T-cell (primary cell): ENCODE measurements around the gene ULK4. TPM values are rescaled to one million over a fixed set of nuclear protein-coding genes. Genes with fewer than 3 reads are reported as not detected.
"Not testable (repeated sequence)": the region's sequence is repeated elsewhere in the genome, so short reads cannot be mapped to it uniquely, and the experiment has no call there.

ENCODE experiments used
- ATAC-seq, 4 experiments: fragments of 200-7000 bp in 3 of 4; fragments of 150-1000 bp in 1 of 4; cut with Tn5 transposase; replicated peaks in 1 of 4; 1 replicate in 3 of 4; 2 replicates in 1 of 4; pipeline ENCODE4 v1.10.0; 2021; ENCODE audit warnings: moderate library complexity in 3 of 4, mild to moderate bottlenecking in 2 of 4, moderate number of reproducible peaks in 1 of 4
- CTCF ChIA-PET, 2 donors: fragments of 300-600 bp; sonication (Branson Sonifier 250); formaldehyde crosslinking; loops; one replicate each; lab custom pipeline; 2022; ENCODE audit warnings: antibody characterized with exemption in 2 of 2; lab: Charles Lee
- POLR2A ChIA-PET, 2 donors: fragments of 300-600 bp; sonication (Branson Sonifier 250); formaldehyde crosslinking; loops; one replicate each; lab custom pipeline; 2022; ENCODE audit warnings: antibody characterized with exemption in 2 of 2; lab: Charles Lee
- DNase-seq, 35 experiments: peaks; one replicate each; pipeline versions ENCODE4 v3.0.0 to v3.0.0-alpha.2; 2013 to 2023
- H3K27ac ChIP-seq: one replicate; pipeline ENCODE4 v1.5.1; 2013; ENCODE audit warnings: low read length
- H3K27me3 ChIP-seq, 2 experiments: replicated peaks in 1 of 2; 1 replicate in 1 of 2; 2 replicates in 1 of 2; pipeline versions ENCODE4 v1.6.1 to v1.7.0; 2013; ENCODE audit warnings: low read length in 1 of 2, mixed read lengths in 1 of 2; ENCODE audit not compliant: control insufficient read depth in 2 of 2, insufficient read depth in 2 of 2; ENCODE audit errors: extremely low read depth in 1 of 2
- H3K36me3 ChIP-seq, 2 donors: 1 replicate in 1 of 2; 2 replicates in 1 of 2; pipeline versions ENCODE4 v1.6.1 to v1.7.0; 2013; ENCODE audit warnings: low read length in 1 of 2; ENCODE audit not compliant: control insufficient read depth in 2 of 2, insufficient read depth in 1 of 2; ENCODE audit errors: extremely low read depth in 1 of 2
- H3K4me1 ChIP-seq, 2 experiments: 1 replicate in 1 of 2; 2 replicates in 1 of 2; pipeline versions ENCODE4 v1.6.1 to v1.7.0; 2013; ENCODE audit warnings: low read length in 2 of 2, mixed read lengths in 1 of 2; ENCODE audit not compliant: insufficient read depth in 2 of 2, control insufficient read depth in 1 of 2; ENCODE audit errors: extremely low read depth in 1 of 2
- H3K4me3 ChIP-seq, 2 donors: 1 replicate in 1 of 2; 2 replicates in 1 of 2; pipeline versions ENCODE4 v1.5.1 to v1.7.0; 2013; ENCODE audit warnings: mild to moderate bottlenecking in 2 of 2, low read length in 1 of 2, moderate library complexity in 1 of 2; ENCODE audit not compliant: control insufficient read depth in 1 of 2; ENCODE audit errors: extremely low read depth in 1 of 2
- H3K9me3 ChIP-seq: 2 replicates; pipeline ENCODE4 v1.7.0; 2013
- H3K27ac Mint-ChIP-seq, 2 donors: one replicate each; pipeline ENCODE4 v1.8.0; 2020 to 2021; ENCODE audit warnings: mild to moderate bottlenecking in 2 of 2, mixed read lengths in 2 of 2
- H3K27me3 Mint-ChIP-seq, 2 donors: one replicate each; pipeline ENCODE4 v1.8.0; 2021 to 2022; ENCODE audit warnings: mixed read lengths in 2 of 2
- H3K36me3 Mint-ChIP-seq: one replicate; pipeline ENCODE4 v1.8.0; 2021; ENCODE audit warnings: mixed read lengths
- H3K4me1 Mint-ChIP-seq, 3 donors: one replicate each; pipeline ENCODE4 v1.8.0; 2020 to 2022; ENCODE audit warnings: mixed read lengths in 3 of 3, mild to moderate bottlenecking in 1 of 3
- H3K4me3 Mint-ChIP-seq, 3 donors: one replicate each; pipeline ENCODE4 v1.8.0; 2020 to 2022; ENCODE audit warnings: mild to moderate bottlenecking in 3 of 3, mixed read lengths in 3 of 3, moderate library complexity in 3 of 3
- H3K9me3 Mint-ChIP-seq, 3 donors: one replicate each; pipeline ENCODE4 v1.8.0; 2020 to 2022; ENCODE audit warnings: mixed read lengths in 3 of 3
- WGBS: methylation state at CpG from one replicate; pipeline ENCODE4 v1.1.5; 2013; ENCODE audit warnings: missing lambda C conversion rate; ENCODE audit not compliant: insufficient coverage; 5-methylcytosine and 5-hydroxymethylcytosine counted together
- total RNA-seq, 35 experiments: library from RNA in 6 of 35; stranded (reverse) in 6 of 35; fragments of 120-200 nt in 1 of 35; gene quantifications; one replicate each; pipeline versions ENCODE4 v1.2.1 to v1.2.4 and lab custom pipeline; 2013 to 2026

Gene ULK4
- total RNA-seq, 5 donors from 2014 or later (not counting 1 experiment from before 2014, with no cell fraction given) = 17.5 to 28.2 (median 19.7) TPM

DNA sequence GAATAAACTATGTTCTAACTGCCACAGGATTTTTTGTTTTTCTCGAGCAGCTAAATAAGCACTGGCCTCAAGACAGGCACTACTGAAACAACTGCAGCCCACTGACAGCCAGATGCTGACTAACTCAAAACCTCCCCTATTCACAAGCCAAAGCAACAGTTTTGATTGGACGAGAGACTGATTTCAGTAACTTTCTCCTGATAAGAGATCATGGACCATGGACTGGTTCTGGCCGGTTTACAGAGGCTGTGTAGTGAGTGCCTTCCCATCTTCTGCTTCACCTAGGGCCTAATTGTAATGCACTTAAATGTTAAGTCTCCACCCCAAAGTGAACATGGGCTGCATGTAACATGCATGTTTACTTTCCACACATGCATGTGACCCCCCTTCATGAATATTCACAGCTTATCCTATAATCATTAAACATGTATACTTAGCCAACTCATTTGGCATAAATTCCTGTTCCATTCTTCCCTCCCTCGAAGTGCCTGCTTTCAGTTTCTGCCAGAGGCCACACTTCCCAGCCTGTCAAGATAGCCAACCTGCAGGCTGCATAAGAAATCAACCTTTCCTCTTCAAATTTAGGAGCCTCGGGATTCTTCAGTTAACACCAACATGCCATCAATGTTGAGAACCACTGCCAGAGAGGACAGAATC is 108.2 kb downstream of the ULK4 start:
- Histone ChIP-seq H3K4me3 (no peak overlapping the region), H3K27me3 (no peaks in the 10 kb centered on the region), H3K36me3 (no peaks in the 10 kb centered on the region), H3K4me1 (no peaks in the 10 kb centered on the region), H3K27ac (no peak overlapping the region), H3K9me3 (no peaks in the 10 kb centered on the region)
- ChIA-PET CTCF (no interaction called here), POLR2A (no interaction called here)
- ATAC-seq (no peak), DNase-seq (no peak)
- Mint-ChIP-seq H3K27ac (no peak overlapping the region), H3K36me3 (peaks cover 38% of the 10 kb centered on the region), H3K9me3 (no peaks in the 10 kb centered on the region), H3K27me3 (no peaks in the 10 kb centered on the region), H3K4me1 (peaks cover 0 to 8% (median 2%) of the 10 kb centered on the region in 3 donors), H3K4me3 (no peak overlapping the region)
- WGBS = 86% methylated on average over 5 of the region's 5 CpGs

DNA sequence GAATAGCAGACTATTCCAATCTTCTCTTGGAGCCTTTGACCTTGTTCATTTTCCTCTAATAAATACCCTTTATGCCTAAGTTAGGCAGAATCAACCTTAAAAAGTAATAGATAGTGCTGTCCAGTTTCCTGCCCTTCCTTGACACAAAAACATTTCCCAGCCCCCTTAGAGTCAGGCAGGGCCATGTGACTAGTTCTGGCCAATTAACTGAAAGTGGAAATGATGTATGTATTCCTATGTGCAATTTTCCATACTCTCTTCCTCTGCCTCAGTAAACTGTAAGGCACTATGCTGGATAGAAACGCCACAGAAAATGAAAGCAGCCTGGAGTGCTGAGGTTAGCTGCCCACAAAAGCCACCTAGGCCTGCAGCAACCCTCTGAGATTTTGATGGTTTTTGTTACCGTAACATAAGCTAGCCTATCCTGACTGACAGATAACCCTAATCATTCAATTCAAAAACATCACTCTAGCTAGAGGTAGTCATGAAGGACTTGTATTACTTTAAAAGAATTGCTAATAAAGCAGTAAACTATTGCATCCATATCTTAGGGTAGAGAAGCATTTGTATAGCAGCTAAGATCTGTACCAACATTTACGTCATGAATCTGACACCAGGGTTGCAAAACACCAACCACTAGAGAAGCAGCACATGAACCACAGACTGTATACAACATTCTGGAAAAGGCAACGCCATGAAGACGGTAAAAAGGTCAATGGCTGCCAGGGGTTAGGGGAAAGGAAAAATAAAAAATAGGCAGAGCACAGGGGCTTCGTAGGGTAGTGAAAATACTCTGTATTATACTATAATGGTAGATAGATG is 112.9 kb downstream of the ULK4 start:
- DNase-seq = no peak
- no peak for ATAC-seq
- WGBS = no CpG with 5 or more reads among the region's 6 CpGs
- ChIA-PET CTCF (no interaction called here), POLR2A (no interaction called here)
- no peaks in the 10 kb centered on the region for H3K36me3 ChIP-seq
- H3K9me3 ChIP-seq = no peaks in the 10 kb centered on the region
- no peak overlapping the region for H3K27ac ChIP-seq
- H3K36me3 Mint-ChIP-seq = peaks cover 35% of the 10 kb centered on the region
- peaks cover 0 to 11% (median 2%) of the 10 kb centered on the region in 3 donors for H3K4me1 Mint-ChIP-seq
- H3K27ac Mint-ChIP-seq = no peak overlapping the region
- H3K27me3 Mint-ChIP-seq = no peaks in the 10 kb centered on the region
- no peaks in the 10 kb centered on the region for H3K4me1 ChIP-seq
- no peak overlapping the region for H3K4me3 Mint-ChIP-seq
- H3K27me3 ChIP-seq = no peaks in the 10 kb centered on the region
- no peak overlapping the region for H3K4me3 ChIP-seq
- no peaks in the 10 kb centered on the region for H3K9me3 Mint-ChIP-seq

DNA sequence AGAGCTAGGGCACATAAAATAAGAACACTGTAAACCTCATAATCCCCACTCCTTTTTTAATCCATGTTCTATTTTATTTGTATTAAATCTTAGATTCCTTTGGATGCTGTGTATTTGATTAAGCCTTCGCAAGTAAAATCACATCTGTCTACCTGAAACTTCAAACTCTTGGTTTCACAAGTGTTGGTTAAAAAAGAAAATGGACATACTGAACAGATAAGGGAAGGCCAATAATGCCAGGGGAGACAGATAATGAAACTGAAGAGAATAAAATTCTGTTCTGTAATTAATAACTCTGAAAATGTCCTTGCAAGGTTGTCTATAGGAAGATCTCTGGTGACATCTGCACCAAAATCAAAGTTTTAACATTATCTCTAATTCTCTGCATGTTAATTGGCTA is 114.2 kb downstream of the ULK4 start:
- POLR2A ChIA-PET = no interaction called here
- Histone ChIP-seq H3K9me3 (no peaks in the 10 kb centered on the region), H3K27ac (no peak overlapping the region), H3K4me3 (no peak overlapping the region), H3K27me3 (no peaks in the 10 kb centered on the region), H3K36me3 (no peaks in the 10 kb centered on the region), H3K4me1 (no peaks in the 10 kb centered on the region)
- no CpG with 5 or more reads among the region's 1 CpG for WGBS
- DNase-seq = no peak
- Mint-ChIP-seq H3K9me3 (peaks cover 0 to 8% (median 5%) of the 10 kb centered on the region in 3 donors), H3K4me3 (no peak overlapping the region), H3K36me3 (peaks cover 34% of the 10 kb centered on the region), H3K27me3 (no peaks in the 10 kb centered on the region), H3K4me1 (peaks cover 0 to 11% (median 2%) of the 10 kb centered on the region in 3 donors), H3K27ac (no peak overlapping the region)
- ATAC-seq = no peak
- CTCF ChIA-PET = no interaction called here

DNA sequence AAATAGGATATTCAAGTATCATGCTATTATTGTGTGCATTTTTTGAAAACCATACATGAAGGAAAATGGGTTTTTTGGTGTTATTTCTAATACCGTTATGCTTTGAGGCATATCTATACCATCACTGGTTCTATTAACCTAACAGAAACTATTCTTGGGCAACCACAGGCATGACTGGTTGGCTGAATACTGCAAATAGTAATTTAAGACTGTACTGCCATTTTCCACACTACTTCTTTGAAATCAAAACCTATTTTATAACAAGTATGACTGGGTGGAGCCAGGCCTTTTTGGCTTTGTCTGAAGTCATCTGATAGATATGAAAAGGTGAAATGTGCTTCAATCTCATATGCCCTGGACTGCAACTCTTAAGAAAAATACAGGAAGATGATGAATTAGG is 115.1 kb downstream of the ULK4 start:
- Mint-ChIP-seq H3K9me3 (peaks cover 0 to 14% (median 10%) of the 10 kb centered on the region in 3 donors), H3K36me3 (peaks cover 35% of the 10 kb centered on the region), H3K27ac (no peak overlapping the region), H3K27me3 (no peaks in the 10 kb centered on the region), H3K4me3 (no peak overlapping the region), H3K4me1 (peaks cover 0 to 11% (median 2%) of the 10 kb centered on the region in 3 donors)
- H3K9me3 ChIP-seq = no peaks in the 10 kb centered on the region
- CTCF ChIA-PET = no interaction called here
- no peaks in the 10 kb centered on the region for H3K36me3 ChIP-seq
- ATAC-seq = no peak
- no peak overlapping the region for H3K27ac ChIP-seq
- WGBS = no CpG with 5 or more reads among the region's 1 CpG
- no peak overlapping the region for H3K4me3 ChIP-seq
- H3K27me3 ChIP-seq = no peaks in the 10 kb centered on the region
- no peak for DNase-seq
- no peaks in the 10 kb centered on the region for H3K4me1 ChIP-seq
- POLR2A ChIA-PET = no interaction called here

DNA sequence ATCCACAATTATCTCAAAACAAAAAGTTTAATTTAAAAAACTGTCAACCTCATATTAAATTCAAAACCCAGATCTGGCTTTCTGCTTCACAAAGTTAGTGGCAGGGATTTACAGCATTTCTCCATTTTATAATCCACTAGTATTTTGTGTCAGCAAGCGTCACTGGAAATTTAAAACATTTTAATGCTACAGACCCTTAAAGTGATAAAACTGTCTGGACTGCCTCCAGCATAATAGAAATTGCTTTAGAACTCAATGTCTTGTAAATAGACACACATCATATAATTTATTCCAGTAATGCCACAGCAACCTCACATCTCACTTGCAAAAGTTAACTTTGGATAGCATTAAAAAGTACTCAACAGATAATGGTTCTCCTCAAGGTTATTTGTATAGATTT is 116.1 kb downstream of the ULK4 start:
- Histone ChIP-seq H3K27me3 (no peaks in the 10 kb centered on the region), H3K9me3 (no peaks in the 10 kb centered on the region), H3K4me3 (no peak overlapping the region), H3K36me3 (no peaks in the 10 kb centered on the region), H3K4me1 (no peaks in the 10 kb centered on the region), H3K27ac (no peak overlapping the region)
- Mint-ChIP-seq H3K36me3 (peaks cover 30% of the 10 kb centered on the region), H3K27me3 (no peaks in the 10 kb centered on the region), H3K4me3 (no peak overlapping the region), H3K27ac (no peak overlapping the region), H3K4me1 (peaks cover 0 to 11% (median 2%) of the 10 kb centered on the region in 3 donors), H3K9me3 (peaks cover 0 to 15% (median 10%) of the 10 kb centered on the region in 3 donors)
- CTCF ChIA-PET = no interaction called here
- POLR2A ChIA-PET = no interaction called here
- ATAC-seq (no peak), DNase-seq (no peak)
- 100% methylated on average over 1 of the region's 1 CpG for WGBS

DNA sequence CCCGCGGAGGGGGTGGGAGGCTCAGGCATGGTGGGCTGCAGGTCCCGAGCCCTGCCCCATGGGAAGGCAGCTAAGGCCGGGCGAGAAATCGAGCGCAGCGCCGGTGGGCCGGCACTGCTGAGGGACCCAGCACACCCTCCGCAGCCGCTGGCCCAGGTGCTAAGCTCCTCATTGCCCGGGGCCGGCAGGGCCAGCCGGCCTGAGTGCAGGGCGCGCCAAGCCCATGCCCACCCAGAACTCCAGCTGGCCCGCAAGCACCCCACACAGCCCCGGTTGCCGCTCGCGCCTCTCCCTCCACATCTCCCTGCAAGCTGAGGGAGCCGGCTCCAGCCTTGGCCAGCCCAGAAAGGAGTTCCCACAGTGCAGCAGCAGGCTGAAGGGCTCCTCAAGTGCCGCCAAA is 117.6 kb downstream of the ULK4 start:
- CTCF ChIA-PET, H3K27me3 Mint-ChIP-seq, ATAC-seq, H3K27ac Mint-ChIP-seq, H3K4me3 ChIP-seq, H3K27ac ChIP-seq, H3K9me3 ChIP-seq, POLR2A ChIA-PET, H3K4me3 Mint-ChIP-seq, H3K27me3 ChIP-seq, H3K4me1 ChIP-seq, DNase-seq, H3K36me3 ChIP-seq: not testable (repeated sequence)
- WGBS = 96% methylated on average over 23 of the region's 24 CpGs
- Mint-ChIP-seq H3K36me3 (peaks cover 33% of the 10 kb centered on the region), H3K4me1 (peaks cover 0 to 12% (median 2%) of the 10 kb centered on the region in 3 donors), H3K9me3 (peaks cover 0 to 15% (median 10%) of the 10 kb centered on the region in 3 donors)
